GM18870 (cell line): ENCODE data around the gene TUBB.
"Not testable (repeated sequence)": the region's sequence is repeated elsewhere in the genome, so short reads cannot be mapped to it uniquely, and the experiment has no call there.

Experiments used
- ATAC-seq: cut with Tn5 transposase; IDR thresholded peaks from one replicate; pipeline ENCODE4 v1.9.1; 2021; ENCODE audit warnings: moderate library complexity; ENCODE audit not compliant: unreplicated experiment

Gene TUBB

GRCh38 chr6:30717845-30718720 lies 2.1 kb upstream of the TUBB start:
- ATAC-seq, result not testable (repeated sequence)

- no peak for ATAC-seq
Measured at GRCh38 chr6:30719356-30719755, 796 bp upstream of the TUBB start.

DNA sequence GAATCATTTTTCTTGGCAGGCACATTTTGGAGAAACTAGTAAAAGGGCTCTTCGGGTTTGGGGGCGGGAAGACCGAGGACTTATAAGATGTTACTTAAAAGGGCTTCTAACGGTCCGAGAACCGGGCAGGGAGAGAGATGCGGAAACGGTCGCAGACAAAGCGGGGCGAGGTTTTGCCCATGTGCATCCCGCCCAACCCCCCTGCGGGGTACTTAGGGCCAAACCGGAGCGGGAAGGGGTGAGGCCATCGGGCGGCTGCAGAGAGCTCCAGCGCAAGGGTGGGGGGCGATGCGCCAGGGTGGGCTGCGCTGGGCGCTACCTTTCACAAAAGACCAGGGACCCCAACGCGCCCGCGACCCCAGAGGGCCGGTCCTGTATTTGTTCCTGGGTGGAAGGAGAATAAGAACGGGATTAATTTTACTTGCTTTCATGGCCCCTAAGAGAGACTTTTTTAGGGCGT lies 616 bp downstream of the TUBB start:
- no peak for ATAC-seq

DNA sequence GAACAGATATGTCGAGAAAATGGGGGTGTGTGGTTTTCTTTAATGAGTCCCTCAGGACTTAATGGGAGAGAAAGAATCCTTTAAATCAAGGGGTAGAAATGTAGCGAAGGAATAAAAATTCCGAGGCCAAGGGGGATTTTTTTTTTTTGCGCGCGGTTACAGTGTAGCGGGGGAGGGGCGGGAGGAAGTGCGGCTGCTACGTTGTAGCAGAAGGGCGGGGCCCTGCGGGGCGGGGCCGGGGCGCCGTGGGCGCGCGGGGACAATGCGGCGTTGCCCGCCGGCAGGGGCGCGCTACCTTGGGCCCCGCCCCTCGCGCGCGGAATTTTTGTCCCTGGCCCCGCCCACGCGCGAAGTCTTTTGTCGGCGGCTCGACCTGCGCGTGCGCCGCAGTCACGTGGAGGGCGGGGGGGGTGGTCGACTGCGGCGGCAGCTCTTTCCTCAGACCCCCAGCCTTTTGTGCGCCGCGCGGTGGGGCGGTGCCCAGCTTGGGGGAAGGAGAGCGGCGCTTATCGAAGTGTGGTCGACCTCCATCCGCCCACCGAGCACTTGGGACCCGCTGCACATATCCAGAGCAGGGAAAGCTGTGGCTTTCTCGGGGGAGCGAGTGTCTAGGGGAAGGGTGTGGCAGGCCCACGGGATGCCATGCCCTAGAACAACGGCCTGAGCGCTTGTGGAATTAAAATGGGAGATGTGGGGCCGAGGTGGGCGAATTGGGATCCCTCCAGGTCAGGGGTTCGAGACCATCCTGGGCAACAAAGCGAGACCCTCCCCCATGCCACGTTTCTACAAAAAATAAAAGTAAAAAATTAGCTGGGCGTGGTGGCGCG lies 1.3 kb downstream of the TUBB start:
- no peak for ATAC-seq

DNA sequence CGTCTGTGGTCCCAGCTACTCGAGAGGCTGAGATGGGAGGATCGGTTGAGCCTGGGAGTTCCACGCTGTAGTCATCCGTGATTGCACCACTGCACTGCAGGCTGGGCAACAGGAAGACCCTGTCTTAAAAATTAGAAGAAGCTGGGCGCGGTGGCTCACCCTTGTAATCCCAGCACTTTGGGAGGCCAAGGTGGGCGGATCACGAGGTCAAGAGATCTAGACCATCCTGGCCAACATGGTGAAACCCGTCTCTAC lies 1.8 kb downstream of the TUBB start:
- not testable (repeated sequence) for ATAC-seq

DNA sequence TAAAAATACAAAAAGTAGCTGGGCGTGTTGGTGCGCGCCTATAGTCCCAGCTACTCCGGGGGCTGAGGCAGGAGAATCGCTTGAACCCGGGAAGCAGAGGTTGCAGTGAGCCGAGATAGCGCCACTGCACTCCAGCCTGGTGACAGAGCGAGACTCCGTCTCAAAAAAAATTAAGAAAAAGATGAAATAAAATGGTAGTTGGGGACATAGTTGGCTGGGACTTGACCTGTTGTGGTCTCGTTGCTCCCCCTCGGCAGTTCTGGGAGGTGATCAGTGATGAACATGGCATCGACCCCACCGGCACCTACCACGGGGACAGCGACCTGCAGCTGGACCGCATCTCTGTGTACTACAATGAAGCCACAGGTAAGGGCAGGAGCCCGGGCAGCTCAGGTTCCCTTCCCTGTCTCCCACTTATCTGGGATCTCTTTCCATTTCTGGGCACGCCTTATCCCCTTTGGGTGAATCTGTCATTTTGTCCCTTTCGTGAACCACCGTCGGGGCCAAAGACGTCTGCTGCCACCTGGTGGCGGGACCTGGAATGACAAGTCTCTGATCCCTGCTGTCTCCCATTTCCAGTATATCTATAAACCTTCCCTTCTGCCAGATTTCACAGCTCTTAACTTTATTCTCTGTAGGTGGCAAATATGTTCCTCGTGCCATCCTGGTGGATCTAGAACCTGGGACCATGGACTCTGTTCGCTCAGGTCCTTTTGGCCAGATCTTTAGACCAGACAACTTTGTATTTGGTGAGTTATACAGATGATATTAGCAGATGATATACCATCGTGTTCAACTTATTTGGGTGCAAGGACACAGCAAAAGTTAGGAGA lies 2.3 kb downstream of the TUBB start:
- ATAC-seq, result no peak

DNA sequence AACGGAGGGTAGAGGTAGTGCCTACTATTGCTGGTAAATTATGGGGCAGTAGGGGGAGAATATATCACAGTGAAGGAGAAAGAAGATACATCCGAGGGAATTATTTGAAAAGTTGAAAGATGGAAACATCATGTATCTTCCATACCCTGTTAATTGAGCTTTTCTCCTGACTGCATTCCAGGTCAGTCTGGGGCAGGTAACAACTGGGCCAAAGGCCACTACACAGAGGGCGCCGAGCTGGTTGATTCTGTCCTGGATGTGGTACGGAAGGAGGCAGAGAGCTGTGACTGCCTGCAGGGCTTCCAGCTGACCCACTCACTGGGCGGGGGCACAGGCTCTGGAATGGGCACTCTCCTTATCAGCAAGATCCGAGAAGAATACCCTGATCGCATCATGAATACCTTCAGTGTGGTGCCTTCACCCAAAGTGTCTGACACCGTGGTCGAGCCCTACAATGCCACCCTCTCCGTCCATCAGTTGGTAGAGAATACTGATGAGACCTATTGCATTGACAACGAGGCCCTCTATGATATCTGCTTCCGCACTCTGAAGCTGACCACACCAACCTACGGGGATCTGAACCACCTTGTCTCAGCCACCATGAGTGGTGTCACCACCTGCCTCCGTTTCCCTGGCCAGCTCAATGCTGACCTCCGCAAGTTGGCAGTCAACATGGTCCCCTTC lies 3.1 kb downstream of the TUBB start:
- ATAC-seq, result not testable (repeated sequence)

DNA sequence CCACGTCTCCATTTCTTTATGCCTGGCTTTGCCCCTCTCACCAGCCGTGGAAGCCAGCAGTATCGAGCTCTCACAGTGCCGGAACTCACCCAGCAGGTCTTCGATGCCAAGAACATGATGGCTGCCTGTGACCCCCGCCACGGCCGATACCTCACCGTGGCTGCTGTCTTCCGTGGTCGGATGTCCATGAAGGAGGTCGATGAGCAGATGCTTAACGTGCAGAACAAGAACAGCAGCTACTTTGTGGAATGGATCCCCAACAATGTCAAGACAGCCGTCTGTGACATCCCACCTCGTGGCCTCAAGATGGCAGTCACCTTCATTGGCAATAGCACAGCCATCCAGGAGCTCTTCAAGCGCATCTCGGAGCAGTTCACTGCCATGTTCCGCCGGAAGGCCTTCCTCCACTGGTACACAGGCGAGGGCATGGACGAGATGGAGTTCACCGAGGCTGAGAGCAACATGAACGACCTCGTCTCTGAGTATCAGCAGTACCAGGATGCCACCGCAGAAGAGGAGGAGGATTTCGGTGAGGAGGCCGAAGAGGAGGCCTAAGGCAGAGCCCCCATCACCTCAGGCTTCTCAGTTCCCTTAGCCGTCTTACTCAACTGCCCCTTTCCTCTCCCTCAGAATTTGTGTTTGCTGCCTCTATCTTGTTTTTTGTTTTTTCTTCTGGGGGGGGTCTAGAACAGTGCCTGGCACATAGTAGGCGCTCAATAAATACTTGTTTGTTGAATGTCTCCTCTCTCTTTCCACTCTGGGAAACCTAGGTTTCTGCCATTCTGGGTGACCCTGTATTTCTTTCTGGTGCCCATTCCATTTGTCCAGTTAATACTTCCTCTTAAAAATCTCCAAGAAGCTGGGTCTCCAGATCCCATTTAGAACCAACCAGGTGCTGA lies 3.9 kb downstream of the TUBB start:
- not testable (repeated sequence) for ATAC-seq

DNA sequence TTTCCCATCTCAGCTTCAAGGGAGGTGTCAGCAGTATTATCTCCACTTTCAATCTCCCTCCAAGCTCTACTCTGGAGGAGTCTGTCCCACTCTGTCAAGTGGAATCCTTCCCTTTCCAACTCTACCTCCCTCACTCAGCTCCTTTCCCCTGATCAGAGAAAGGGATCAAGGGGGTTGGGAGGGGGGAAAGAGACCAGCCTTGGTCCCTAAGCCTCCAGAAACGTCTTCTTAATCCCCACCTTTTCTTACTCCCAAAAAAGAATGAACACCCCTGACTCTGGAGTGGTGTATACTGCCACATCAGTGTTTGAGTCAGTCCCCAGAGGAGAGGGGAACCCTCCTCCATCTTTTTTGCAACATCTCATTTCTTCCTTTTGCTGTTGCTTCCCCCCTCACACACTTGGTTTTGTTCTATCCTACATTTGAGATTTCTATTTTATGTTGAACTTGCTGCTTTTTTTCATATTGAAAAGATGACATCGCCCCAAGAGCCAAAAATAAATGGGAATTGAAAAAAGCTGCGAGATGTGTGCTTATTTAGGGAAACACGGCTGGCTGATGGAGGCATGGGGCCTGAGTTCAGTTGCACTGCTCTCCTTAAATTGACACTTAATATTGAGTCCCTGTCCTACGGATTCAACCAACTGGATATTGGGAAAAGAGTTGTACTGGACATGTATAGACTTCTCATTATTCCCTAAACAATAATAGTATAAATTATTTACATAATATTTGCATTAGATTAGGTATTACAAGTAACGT lies 4.9 kb downstream of the TUBB start:
- no peak for ATAC-seq

- no peak for ATAC-seq
Measured at GRCh38 chr6:30725713-30726505, 5.8 kb downstream of the TUBB start.

DNA sequence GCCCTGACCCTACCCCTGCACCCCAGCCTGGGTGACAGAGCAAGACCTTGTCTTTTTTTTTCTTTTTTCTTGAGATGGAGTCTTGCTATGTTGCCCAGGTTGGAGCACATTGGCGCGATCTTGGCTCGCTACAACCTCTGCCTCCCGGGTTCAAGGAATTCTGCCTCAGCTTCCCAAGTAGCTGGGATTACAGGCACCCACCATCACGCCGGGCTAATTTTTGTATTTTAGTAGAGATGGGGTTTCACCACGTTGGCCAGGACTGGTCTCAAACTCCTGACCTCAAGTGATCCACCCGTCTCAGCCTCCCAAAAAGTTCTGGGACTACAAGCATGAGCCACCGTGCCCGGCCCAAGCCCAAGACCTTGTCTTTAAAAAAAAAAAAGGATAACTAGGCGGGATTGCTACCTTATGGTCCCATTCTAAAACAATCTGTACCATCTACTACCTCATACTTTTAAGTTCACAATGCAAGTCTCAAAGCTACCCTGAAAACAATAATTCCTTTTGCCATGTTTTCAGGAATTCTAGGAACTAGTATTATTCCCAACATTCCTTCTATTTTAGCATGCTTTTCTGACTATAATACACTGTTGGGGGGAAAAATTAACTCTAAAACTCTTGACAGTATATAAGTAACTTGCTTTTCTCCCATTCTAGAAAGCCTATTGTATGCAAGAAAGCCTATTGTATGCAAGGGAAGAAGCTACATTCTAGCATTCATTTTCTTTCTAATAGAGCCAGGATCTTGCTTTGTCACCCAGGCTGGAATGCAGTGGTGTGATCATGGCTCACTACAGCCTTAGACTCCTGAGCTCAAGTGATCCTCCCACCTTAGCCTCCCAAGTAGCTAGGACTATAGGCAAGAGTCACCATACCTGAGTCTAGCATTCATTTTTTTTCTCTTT lies 6.6 kb downstream of the TUBB start:
- ATAC-seq, result no peak

DNA sequence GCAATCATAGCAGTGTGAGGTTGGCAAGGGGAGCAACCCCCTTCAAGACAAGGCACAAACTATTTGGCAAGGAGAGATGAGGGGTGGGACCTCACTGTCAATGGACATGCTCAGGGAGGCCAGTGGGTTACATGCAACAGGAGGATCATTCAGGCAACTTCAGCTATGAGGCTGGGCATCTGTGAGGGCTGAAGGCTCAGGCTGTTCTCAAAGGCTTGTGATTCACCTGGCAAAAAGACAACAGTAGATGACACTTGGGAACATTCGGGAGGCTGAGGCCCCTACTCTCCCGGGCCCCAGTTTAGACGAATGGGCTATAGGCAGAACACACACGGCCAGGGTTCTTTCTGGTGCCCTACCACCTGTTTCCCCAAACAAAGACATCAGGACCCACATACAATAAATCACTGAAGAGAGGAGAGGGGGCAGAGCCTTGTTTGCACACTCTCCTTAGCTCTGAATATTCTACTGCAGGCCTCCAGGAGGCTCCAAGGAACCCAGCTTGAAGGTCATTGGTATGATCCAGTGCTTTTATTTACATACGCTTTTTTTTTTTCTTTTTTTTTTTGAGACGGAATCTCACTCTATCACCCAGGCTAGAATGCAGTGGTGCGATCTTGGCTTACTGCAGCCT lies 7.9 kb downstream of the TUBB start:
- no peak for ATAC-seq

GRCh38 chr6:30730601-30731435 lies 10.7 kb downstream of the TUBB start:
- no peak for ATAC-seq

GRCh38 chr6:30732237-30732943 lies 12.2 kb downstream of the TUBB start:
- no peak for ATAC-seq

DNA sequence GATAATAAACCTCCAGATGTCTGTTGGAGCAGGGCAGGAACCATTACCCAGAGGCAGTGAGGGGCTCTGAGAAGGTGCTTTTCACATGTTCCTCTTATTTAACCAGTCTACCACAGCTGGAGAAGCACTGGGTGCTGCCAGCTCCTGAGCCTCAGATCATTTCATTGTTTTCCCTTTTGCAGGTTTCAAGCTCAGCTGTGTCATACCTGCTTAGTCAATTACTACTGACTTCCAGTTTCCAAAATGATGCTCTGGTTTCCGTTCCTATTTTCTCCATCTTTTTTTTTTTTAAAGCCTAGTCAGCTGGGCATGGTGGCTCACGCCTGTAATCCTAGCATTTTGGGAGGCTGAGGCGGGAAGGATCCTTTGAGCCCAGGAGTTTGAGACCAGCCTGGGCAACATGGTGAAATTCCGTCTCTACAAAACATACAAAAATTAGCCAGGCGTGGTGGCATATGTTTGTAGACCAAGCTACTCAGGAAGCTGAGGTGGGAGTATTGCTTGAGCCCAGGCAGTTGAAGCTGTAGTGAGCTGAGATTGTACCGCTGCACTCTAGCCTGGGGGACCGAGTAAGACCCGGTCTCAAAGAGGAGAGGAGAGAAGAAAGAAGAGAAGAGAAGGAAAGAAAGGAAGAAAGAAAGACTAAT lies 15.6 kb downstream of the TUBB start:
- no peak for ATAC-seq
